ENCODE results near the gene ZBTB49.
"Not testable (repeated sequence)": the region's sequence is repeated elsewhere in the genome, so short reads cannot be mapped to it uniquely, and the experiment has no call there.

Gene ZBTB49

GRCh38 chr4:4256799-4257198, 33.3 kb upstream of the ZBTB49 start:
- Histone ChIP-seq H3K36me3 (ENCODE audit: insufficient read depth, low read length) (no peaks in the 10 kb centered on the region), H3K4me2 (ENCODE audit: low read depth, low read length, poor library complexity, severe bottlenecking) (no peak overlapping the region), H4K20me1 (ENCODE audit: insufficient read depth, low read length, poor library complexity, severe bottlenecking) (no peaks in the 10 kb centered on the region), H3K9me3 (ENCODE audit: insufficient read depth, low read depth, low read length) (no peaks in the 10 kb centered on the region), H3K9me2 (replicated peaks; ENCODE audit: low read depth, low read length) (no peaks in the 10 kb centered on the region), H2AFZ (ENCODE audit: low read length) (no peak overlapping the region; the same call in 1 of the 2 replicates), H3K4me1 (ENCODE audit: insufficient read depth, low read length, poor library complexity, severe bottlenecking) (no peaks in the 10 kb centered on the region), H3F3A (ENCODE audit: low read depth) (no peaks in the 10 kb centered on the region), H3K79me2 (ENCODE audit: insufficient read depth, low read length) (no peaks in the 10 kb centered on the region), H3K4me3 (ENCODE audit: low read length, poor library complexity, severe bottlenecking) (no peak overlapping the region), H3K9ac (ENCODE audit: low read depth, low read length, poor library complexity, severe bottlenecking) (no peak overlapping the region), H3K27me3 (ENCODE audit: insufficient read depth, low read length, poor library complexity, severe bottlenecking) (no peaks in the 10 kb centered on the region)
- TF ChIP-seq EZH2phosphoT487 (IDR thresholded peaks at IDR 0.05; ENCODE audit: borderline replicate concordance): no peak

GRCh38 chr4:4257705-4258104, 32.3 kb upstream of the ZBTB49 start:
- not testable (repeated sequence) for H3K79me2 ChIP-seq (ENCODE audit: insufficient read depth, low read length); H3K36me3 ChIP-seq (ENCODE audit: insufficient read depth, low read length); H3K4me1 ChIP-seq (ENCODE audit: insufficient read depth, low read length, poor library complexity, severe bottlenecking); H2AFZ ChIP-seq (ENCODE audit: low read length); H3F3A ChIP-seq (ENCODE audit: low read depth); H3K4me2 ChIP-seq (ENCODE audit: low read depth, low read length, poor library complexity, severe bottlenecking); H3K4me3 ChIP-seq (ENCODE audit: low read length, poor library complexity, severe bottlenecking); H3K9me3 ChIP-seq (ENCODE audit: insufficient read depth, low read depth, low read length); H3K9me2 ChIP-seq (replicated peaks; ENCODE audit: low read depth, low read length); H3K27me3 ChIP-seq (ENCODE audit: insufficient read depth, low read length, poor library complexity, severe bottlenecking); H3K9ac ChIP-seq (ENCODE audit: low read depth, low read length, poor library complexity, severe bottlenecking); H4K20me1 ChIP-seq (ENCODE audit: insufficient read depth, low read length, poor library complexity, severe bottlenecking)

- H3K9me3 ChIP-seq (ENCODE audit: insufficient read depth, low read depth, low read length): no peaks in the 10 kb centered on the region
- no peaks in the 10 kb centered on the region for H3F3A ChIP-seq (ENCODE audit: low read depth)
- H3K4me3 ChIP-seq (ENCODE audit: low read length, poor library complexity, severe bottlenecking): no peak overlapping the region
- no peaks in the 10 kb centered on the region for H4K20me1 ChIP-seq (ENCODE audit: insufficient read depth, low read length, poor library complexity, severe bottlenecking)
- no peaks in the 10 kb centered on the region for H3K36me3 ChIP-seq (ENCODE audit: insufficient read depth, low read length)
- no peaks in the 10 kb centered on the region for H3K9me2 ChIP-seq (replicated peaks; ENCODE audit: low read depth, low read length)
- no peak for TF ChIP-seq CTCF (conservative IDR thresholded peaks at IDR 0.05; ENCODE audit: low read length)
- no peak for TF ChIP-seq EZH2phosphoT487 (IDR thresholded peaks at IDR 0.05; ENCODE audit: borderline replicate concordance)
- H3K9ac ChIP-seq (ENCODE audit: low read depth, low read length, poor library complexity, severe bottlenecking): peak overlapping the region; percentile 40
- no peaks in the 10 kb centered on the region for H3K4me1 ChIP-seq (ENCODE audit: insufficient read depth, low read length, poor library complexity, severe bottlenecking)
- H3K79me2 ChIP-seq (ENCODE audit: insufficient read depth, low read length): no peaks in the 10 kb centered on the region
- H3K4me2 ChIP-seq (ENCODE audit: low read depth, low read length, poor library complexity, severe bottlenecking): no peak overlapping the region
- H3K27me3 ChIP-seq (ENCODE audit: insufficient read depth, low read length, poor library complexity, severe bottlenecking): no peaks in the 10 kb centered on the region
- peak overlapping the region; percentile 77 for H2AFZ ChIP-seq (ENCODE audit: low read length)
Measured at GRCh38 chr4:4259484-4260100, 30.5 kb upstream of the ZBTB49 start.

- H3K36me3 ChIP-seq (ENCODE audit: insufficient read depth, low read length): no peaks in the 10 kb centered on the region
- H3F3A ChIP-seq (ENCODE audit: low read depth): no peaks in the 10 kb centered on the region
- peak overlapping the region; percentile 77 for H2AFZ ChIP-seq (ENCODE audit: low read length)
- no peak overlapping the region for H3K4me2 ChIP-seq (ENCODE audit: low read depth, low read length, poor library complexity, severe bottlenecking)
- H3K27me3 ChIP-seq (ENCODE audit: insufficient read depth, low read length, poor library complexity, severe bottlenecking): no peaks in the 10 kb centered on the region
- no peak for TF ChIP-seq EZH2phosphoT487 (IDR thresholded peaks at IDR 0.05; ENCODE audit: borderline replicate concordance)
- peak; percentile 92 for TF ChIP-seq CTCF (conservative IDR thresholded peaks at IDR 0.05; ENCODE audit: low read length)
- peak overlapping the region; percentile 40 for H3K9ac ChIP-seq (ENCODE audit: low read depth, low read length, poor library complexity, severe bottlenecking)
- H3K4me3 ChIP-seq (ENCODE audit: low read length, poor library complexity, severe bottlenecking): no peak overlapping the region
- H3K79me2 ChIP-seq (ENCODE audit: insufficient read depth, low read length): no peaks in the 10 kb centered on the region
- no peaks in the 10 kb centered on the region for H4K20me1 ChIP-seq (ENCODE audit: insufficient read depth, low read length, poor library complexity, severe bottlenecking)
- H3K4me1 ChIP-seq (ENCODE audit: insufficient read depth, low read length, poor library complexity, severe bottlenecking): no peaks in the 10 kb centered on the region
- H3K9me2 ChIP-seq (replicated peaks; ENCODE audit: low read depth, low read length): no peaks in the 10 kb centered on the region
- no peaks in the 10 kb centered on the region for H3K9me3 ChIP-seq (ENCODE audit: insufficient read depth, low read depth, low read length)
Measured at GRCh38 chr4:4260185-4260751, 29.8 kb upstream of the ZBTB49 start.
